HG03432 (cell line): ENCODE measurements around the gene DGLUCY.
A peak's percentile ranks its signal among the peaks of the same experiment; 100 is the strongest.
"Not testable (repeated sequence)": the region's sequence is repeated elsewhere in the genome, so short reads cannot be mapped to it uniquely, and the experiment has no call there.

Source experiments
- ATAC-seq: cut with Tn5 transposase; IDR thresholded peaks from one replicate; pipeline ENCODE4 v1.9.1; 2021; ENCODE audit warnings: mild to moderate bottlenecking, moderate library complexity; ENCODE audit not compliant: unreplicated experiment

Gene DGLUCY

GRCh38 chr14:91135039-91135438 lies 21.2 kb downstream of the DGLUCY start:
- no peak for ATAC-seq

DNA sequence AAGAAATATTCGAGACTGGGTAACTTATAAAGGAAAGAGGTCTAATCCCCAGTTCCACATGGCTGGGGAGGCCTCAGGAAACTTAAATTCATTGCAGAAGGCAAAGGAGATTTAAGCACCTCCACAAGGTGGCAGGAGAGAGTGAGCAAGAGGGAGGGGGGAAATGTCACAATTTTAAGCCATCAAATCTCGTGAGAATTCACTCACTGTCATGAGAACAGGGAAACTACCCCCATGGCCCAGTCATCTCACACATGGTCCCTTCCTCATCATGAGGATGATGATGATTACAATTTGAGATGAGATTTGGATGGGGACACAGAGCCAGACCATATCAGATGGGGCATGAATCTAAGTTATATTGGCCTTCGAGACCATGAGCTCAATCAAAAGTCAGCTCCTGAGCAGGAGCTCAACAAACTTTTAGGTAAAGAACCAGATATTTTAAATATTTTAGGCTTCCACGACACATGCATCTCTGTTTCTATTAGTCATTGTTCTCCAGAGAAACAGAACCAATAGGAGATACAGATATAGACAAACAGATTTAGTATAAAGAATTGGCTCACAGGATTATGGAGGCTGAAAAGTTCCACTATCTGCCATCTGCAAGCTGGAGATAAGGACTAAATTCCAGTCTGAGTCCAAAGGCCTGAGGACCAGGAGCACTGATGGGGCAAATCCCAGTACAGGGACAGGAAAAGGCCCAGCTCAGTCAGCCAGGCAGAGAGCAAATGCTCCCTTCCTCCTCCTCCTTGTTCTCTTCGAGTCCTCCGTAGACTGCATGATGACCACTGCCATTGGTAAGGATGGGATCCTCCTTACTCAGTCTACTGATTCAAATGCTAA lies 24.9 kb downstream of the DGLUCY start:
- no peak for ATAC-seq

- no peak for ATAC-seq
Measured at GRCh38 chr14:91139776-91140175, 25.9 kb downstream of the DGLUCY start.

DNA sequence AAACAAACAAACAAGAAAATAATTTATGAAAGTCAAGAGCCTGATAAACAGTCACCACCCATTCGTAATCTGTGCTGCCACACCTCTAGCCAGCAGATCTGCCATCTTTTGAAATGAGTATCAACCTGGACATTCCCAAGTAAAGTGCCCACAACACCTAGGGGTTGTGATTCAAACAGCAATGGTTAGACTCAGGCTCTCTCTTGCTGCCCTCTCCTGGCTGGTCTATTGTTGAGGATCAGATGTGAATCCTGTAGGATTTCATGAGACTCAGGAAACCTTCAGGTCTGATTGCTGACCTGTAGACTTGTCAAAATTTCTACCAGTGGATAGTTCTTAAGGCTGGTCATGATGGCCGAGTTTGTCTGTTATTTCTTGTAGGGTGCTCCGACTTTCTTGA lies 26.8 kb downstream of the DGLUCY start:
- ATAC-seq, result no peak

DNA sequence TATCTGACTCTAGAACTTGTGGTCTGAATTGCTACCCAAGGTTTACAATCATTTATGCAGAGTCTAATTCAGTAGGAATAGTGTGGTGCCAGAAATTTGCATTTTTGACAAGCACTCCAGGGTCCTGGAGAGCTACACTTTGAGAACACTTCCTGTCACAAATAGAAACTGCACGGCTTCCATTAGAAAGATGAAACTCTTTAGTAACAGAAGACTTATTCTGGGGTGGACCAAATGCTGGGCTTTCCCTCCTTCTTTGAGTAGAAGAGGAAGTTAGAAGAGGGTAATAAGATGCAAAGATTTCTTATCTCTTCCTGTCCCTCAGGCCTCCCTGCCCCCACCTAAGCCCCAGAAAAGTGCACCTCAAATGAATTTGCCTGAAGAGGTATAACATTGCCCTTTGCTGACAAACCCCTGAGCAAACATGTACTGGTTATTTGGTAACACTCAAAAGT lies 28.4 kb downstream of the DGLUCY start:
- ATAC-seq, result peak; percentile 95

DNA sequence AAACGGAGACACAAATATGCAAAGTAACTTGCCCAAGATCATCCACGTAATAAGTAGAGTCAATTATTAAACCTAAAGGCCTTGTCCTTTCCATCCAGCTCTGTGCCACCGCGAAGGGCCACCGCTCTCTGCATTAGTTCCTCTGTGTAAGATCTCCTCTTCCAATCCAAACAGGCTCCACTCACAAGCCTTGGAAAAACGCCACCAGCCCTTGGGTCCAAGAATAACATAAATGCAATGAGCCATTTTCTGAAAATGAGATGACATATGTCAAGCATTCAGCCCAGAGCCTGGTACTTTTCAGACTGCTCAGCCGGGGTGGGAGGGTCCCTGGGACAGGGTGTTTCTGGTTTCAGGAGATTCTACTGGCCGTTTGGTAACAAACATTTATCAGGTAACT lies 30.0 kb downstream of the DGLUCY start:
- no peak for ATAC-seq

- no peak for ATAC-seq
Measured at GRCh38 chr14:91144425-91145145, 30.7 kb downstream of the DGLUCY start.

DNA sequence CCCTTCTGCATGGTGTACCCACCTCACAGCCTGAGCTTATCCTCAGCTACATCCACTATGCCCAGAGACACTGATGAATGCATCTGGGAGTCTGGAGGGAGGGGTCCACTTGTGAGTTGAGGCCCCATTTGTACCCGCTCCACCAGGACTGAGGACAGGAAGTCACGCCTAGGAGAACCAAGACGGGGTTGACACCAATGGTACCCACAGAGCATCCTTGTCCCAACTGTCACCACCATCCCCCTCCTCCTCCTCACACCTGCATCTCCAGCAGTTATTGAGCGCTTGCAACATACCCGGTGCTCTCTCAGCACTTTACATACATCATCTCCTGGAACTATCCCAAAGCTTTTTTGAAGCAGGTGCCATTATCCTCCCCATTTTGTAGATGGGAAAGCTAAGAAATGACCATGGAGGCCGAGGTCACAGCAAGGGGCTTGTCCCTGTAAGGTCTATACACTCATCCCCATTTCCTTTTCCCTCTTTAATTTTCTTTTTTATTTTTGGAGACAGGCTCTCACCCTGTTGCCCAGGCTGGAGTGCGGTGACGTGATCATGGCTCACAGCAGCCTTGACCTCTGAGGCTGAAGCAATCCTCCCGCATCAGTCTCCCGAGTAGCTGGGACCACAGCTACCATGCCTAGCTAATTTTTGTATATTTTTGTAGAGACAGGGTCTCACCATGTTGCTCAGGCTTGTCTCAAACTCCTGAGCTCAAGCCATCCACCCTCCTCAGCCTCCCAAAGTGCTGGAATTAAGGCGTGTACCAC lies 31.7 kb downstream of the DGLUCY start:
- ATAC-seq, result no peak

DNA sequence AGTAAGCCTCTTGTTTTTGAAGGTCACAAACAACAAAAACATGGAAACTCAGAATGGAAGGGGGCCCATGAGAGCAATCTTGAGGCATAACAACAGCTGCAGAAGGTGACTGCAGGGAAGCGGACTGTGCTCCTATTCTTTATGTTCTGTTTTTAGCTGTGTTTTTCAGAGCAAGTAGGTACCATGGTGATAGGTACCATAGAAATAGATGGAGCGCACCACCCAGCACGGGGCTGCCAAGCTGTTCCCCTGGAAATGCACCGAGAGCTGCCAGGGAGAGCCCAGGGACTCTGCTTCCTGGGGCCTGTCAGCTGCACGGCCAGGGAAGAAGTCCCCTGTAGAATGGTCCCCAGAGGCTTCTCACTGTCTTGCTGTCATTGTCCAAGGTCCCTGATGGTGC lies 32.8 kb downstream of the DGLUCY start:
- ATAC-seq, result no peak

DNA sequence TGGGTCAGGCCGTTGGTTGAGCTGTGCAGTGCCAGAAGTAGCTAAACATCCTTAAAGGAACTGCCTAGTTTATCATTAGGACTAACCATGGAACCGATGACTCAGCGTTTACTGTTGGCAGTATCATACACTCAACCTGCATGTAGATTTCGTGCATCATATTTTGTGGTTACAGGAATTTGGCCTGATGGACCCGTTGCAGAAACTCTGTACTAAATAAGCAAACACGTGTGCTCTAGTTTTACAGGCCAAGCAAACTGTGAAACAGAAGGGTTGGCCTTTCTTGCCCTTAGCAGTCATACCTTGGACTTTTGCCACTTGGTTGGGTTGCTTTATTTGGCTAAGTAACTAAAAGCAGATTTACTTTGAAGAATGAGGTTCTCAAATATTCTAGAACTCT lies 35.6 kb downstream of the DGLUCY start:
- no peak for ATAC-seq

DNA sequence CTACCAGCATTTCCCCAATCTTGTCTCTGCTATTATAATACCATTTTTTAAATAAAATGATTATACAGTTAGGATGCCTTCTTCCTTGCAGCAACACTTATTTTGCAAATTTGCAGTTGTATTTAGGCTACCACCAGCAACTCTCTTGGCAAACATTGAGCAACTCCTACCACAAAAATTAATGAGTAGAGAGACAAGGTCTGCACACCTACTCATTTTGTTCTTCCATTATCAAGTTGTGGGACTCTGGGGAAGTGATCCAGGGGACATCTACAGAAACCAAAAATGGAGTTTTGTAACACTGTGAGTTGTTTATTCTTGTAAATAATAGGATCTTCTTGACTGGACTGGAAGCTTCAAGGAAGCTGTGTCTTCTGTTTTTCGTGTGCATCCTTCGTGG lies 38.6 kb downstream of the DGLUCY start:
- no peak for ATAC-seq

- no peak for ATAC-seq
Measured at GRCh38 chr14:91153360-91153759, 39.5 kb downstream of the DGLUCY start.

DNA sequence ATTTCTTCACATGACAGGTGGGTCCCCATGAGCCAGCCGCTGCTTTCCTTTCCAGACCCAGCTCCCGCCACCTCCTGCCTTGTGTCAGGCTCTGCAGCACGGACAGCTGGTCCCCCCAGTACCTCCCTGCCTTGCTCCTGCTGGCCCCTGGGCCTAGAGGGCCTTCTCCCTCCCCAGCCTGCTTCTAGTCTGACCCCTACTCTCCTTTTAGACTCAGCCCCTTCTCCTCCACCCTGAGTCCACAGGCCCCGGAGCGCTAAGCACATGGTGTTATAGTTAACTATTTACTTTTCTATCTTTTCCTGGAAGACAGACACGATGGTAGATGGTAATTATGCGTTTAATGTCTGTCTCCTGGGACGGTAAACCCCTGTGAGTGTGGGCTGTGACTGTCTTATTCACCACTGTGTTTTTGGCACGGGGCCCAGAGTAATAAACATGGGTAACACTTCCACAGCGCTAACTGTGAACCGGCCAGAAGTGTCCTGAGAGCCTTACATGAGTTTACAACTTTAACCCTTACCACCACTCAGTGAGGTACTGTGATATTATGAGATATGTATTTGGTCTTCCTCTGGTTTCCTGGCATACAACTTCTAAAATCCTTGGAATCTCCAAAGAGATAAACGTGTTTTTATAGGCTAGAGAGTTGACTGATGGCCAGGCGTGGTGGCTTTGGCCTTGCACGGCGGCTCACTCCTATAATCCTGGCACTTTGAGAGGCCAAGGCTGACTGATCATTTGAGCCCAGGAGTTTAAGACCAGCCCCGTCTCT lies 41.2 kb downstream of the DGLUCY start:
- no peak for ATAC-seq

DNA sequence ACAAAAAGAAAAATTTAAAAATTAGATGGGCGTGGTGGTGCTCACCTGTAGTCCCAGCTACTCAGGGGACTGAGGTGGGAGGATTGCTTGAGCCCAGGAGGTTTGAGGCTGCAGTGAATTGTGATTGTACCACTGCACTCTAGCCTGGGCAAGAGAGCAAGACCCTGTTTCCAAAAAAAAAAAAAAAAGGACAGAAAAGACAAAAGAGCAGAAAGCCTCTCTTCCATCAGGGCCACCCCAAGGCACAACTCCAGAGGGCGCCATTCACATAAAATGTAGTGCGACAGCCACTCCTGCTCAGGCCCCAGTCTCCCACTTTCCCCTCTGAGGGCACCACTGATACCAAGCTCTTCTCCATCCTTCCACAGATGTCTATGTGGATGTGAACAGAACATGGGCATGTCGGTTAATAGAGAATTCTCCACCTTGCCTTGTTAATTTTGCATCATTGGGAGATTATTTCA lies 41.8 kb downstream of the DGLUCY start:
- no peak for ATAC-seq

DNA sequence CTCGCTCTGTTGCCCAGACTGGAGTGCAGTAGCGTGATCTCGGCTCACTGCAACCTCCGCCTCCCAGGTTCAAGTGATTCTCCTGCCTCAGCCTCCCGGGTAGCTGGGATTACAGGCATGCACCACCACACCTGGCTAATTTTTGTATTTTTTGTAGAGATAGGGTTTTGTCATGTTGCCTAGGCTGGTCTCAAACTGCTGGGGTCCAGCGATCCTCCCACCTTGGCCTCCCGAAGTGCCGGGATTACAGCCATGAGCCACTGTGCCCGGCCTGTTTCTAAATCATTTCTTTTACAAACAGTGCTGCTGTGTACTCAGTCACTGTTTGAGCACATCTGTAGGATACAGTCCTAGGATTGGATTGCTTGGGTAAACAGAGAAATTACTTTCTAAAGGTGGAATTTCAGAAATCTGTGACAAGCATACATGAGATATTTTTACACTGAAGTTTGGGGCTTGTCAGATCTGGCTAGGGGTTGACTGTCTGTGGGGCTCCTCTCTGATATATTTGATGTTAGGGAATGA lies 42.3 kb downstream of the DGLUCY start:
- not testable (repeated sequence) for ATAC-seq

DNA sequence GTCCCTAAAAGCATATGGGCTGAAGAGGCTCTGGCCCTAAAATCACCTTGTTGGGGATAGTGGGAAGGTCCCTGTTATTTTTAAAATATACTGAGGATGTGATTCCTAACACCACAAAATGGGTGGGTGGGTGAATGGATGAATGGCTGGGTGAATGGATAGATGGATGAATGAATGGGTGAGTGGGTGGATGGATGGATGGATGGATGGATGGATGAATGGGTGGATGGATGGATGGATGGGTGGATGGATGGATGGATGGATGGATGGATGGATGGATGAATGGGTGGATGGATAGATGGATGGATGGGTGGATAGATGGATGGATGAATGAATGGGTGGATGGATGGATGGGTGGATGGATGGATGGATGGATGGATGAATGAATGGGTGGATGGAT lies 43.0 kb downstream of the DGLUCY start:
- ATAC-seq, result not testable (repeated sequence)

DNA sequence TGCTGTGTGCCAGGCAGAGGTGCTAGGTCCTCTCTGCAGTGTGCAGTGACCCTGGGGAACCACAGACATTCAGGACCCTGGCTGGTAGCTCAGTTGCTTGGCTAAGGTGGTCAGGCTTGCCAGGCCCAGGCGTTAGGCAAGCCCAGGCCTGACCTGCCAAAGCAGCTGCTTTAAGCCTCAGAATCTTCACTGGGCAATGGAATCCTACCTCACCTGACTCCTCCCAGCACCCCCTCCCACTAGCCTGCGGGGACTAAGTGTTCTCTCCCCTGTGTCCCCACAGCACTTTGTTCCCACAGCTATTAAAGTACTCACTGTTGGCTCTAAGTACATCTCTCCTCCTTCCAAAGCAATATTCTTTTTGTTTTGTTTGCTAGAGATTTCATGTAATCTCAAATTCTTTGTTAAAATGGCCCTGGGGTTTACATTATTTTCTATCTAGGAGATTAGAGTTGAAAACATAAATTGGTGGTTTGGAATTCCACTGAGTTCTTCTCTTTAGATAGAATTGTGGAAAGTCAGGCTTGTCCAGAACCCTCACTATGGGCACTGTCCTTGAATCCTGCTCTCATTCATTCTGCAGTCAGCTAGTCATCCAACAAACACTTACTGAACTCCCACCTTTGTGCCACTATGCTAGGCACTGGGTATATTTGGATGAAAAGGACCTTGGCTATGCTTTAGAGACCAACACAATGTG lies 44.4 kb downstream of the DGLUCY start:
- no peak for ATAC-seq

DNA sequence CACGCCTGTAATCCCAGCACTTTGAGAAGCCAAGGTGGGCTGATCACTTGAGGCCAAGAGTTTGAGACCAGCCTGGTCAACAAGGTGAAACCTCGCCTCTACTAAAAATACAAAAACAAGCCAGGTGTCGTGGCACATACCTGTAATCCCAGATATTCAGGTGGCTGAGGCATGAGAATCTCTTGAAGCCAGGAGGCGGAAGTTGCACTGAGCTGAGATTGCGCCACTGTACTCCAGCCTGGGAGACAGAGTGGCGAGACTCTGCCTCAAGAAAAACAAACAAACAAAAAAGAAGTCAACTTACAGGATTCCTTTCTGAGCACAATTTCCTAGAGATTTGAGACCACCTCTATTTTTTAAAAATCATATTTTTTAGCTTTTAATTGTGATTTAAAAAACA lies 45.3 kb downstream of the DGLUCY start:
- ATAC-seq, result no peak

DNA sequence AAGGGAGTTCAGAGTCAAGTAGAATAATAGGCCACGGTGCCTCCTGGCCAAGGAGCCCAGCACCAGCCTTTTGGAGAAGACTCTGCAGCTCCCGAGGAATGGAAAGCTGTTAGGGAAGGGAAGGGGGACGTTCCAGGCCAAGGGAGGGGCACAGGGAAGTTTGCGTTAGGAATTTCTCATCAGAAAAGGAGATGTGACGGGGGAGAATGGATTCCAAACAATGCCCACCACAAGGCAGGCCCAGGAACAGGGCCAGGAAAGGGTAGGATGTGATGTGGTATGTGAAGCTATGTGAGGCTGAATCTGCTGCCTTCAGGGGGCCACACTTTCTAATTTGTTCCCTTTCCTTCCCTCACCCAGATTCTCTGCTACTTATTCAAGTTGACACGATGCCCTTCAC lies 46.0 kb downstream of the DGLUCY start:
- no peak for ATAC-seq

GRCh38 chr14:91163316-91163715 lies 49.4 kb downstream of the DGLUCY start:
- ATAC-seq, result no peak
